Suprapubic skin (tissue), 4 donors: ENCODE results near the gene TBX19. TPM values are rescaled to one million over a fixed set of nuclear protein-coding genes. Genes with fewer than 3 reads are reported as not detected.

Experiments used
- DNase-seq, 2 donors: peaks; one replicate each; pipeline ENCODE4 v3.0.0-alpha.2; 2019; ENCODE audit warnings: low spot score in 2 of 2
- H3K27ac ChIP-seq: fragments of 200-600 bp; sonication (generic); one replicate; pipeline ENCODE4 v1.5.1; 2019
- H3K27me3 ChIP-seq: fragments of 200-600 bp; sonication (generic); one replicate; pipeline ENCODE4 v1.5.1; 2019
- H3K36me3 ChIP-seq: fragments of 200-600 bp; sonication (generic); one replicate; pipeline ENCODE4 v1.5.1; 2019
- H3K4me1 ChIP-seq: fragments of 200-600 bp; sonication (generic); one replicate; pipeline ENCODE4 v1.5.1; 2019
- H3K4me3 ChIP-seq: fragments of 200-600 bp; sonication (generic); one replicate; pipeline ENCODE4 v1.5.1; 2019; ENCODE audit warnings: mild to moderate bottlenecking
- H3K9me3 ChIP-seq: fragments of 200-600 bp; sonication (generic); one replicate; pipeline ENCODE4 v1.5.1; 2019
- EP300 ChIP-seq: sonication (generic); formaldehyde crosslinking; IDR thresholded peaks from one replicate; pipeline ENCODE4 v1.6.1; 2017; ENCODE audit warnings: antibody characterized with exemption
- POLR2A ChIP-seq, 2 donors: fragments of 450-650 bp; IDR thresholded peaks; one replicate each; pipeline ENCODE4 v1.6.1; 2017; ENCODE audit warnings: antibody characterized with exemption in 2 of 2, mild to moderate bottlenecking in 2 of 2, moderate library complexity in 2 of 2
- POLR2AphosphoS5 ChIP-seq, 3 donors: sonication (generic); formaldehyde crosslinking; IDR thresholded peaks; one replicate each; pipeline ENCODE4 v1.6.1; 2017; ENCODE audit warnings: antibody characterized with exemption in 3 of 3
- WGBS: methylation state at CpG from one replicate; pipeline ENCODE4 v1.1.5; 2018; 5-methylcytosine and 5-hydroxymethylcytosine counted together
- total RNA-seq, 4 donors: library from RNA; depleted of rRNA; stranded (reverse); fragments of >200 nt; gene quantifications; one replicate each; pipeline ENCODE4 v1.1.0, GENCODE V29; 2016
- TF ChIP-seq, protein P1 (sequence below), 2 donors: fragments of 200-600 bp in 1 of 2; fragments of 450-650 bp in 1 of 2; sonication (generic) in 1 of 2; IDR thresholded peaks; one replicate each; pipeline ENCODE4 v1.5.1; 2016 to 2019; ENCODE audit warnings: antibody characterized with exemption in 2 of 2, mild to moderate bottlenecking in 1 of 2, moderate library complexity in 1 of 2

Gene TBX19
- total RNA-seq, 4 donors from 2014 or later = 1.8 to 6.7 (median 2.8) TPM

DNA sequence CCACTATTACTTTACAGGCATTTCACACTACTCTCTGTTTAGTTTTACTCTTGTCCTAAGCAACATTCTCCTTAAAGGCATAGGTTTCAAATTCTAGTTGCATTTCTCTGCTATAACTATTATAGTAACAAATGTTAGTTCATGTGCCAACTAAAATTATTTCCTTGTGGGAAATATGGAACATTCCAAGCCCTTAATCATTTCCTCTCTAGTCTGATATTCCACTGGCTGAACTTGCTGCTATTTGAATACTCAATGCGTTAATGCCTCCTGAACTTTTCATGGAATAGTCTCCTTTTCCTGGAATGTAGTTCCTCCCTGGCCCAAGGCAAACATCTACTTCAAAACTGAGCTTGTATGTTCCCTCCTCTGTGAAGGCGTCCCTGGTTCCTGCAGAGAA, 19.3 kb upstream of the TBX19 start:
- peaks cover 10% of the 10 kb centered on the region for H3K4me1 ChIP-seq
- 7% methylated on average over 2 of the region's 2 CpGs for WGBS
- no peak overlapping the region for H3K4me3 ChIP-seq
- peaks cover 6% of the 10 kb centered on the region for H3K36me3 ChIP-seq
- TF ChIP-seq, protein P1, sequence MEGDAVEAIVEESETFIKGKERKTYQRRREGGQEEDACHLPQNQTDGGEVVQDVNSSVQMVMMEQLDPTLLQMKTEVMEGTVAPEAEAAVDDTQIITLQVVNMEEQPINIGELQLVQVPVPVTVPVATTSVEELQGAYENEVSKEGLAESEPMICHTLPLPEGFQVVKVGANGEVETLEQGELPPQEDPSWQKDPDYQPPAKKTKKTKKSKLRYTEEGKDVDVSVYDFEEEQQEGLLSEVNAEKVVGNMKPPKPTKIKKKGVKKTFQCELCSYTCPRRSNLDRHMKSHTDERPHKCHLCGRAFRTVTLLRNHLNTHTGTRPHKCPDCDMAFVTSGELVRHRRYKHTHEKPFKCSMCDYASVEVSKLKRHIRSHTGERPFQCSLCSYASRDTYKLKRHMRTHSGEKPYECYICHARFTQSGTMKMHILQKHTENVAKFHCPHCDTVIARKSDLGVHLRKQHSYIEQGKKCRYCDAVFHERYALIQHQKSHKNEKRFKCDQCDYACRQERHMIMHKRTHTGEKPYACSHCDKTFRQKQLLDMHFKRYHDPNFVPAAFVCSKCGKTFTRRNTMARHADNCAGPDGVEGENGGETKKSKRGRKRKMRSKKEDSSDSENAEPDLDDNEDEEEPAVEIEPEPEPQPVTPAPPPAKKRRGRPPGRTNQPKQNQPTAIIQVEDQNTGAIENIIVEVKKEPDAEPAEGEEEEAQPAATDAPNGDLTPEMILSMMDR (IDR thresholded peaks at IDR 0.05) = no peak
- TF ChIP-seq EP300 (no peak), POLR2AphosphoS5 (IDR thresholded peaks at IDR 0.05) (no peak), POLR2A (IDR thresholded peaks at IDR 0.05) (no peak)
- H3K9me3 ChIP-seq = no peaks in the 10 kb centered on the region
- DNase-seq = no peak
- H3K27me3 ChIP-seq = no peaks in the 10 kb centered on the region
- no peak overlapping the region for H3K27ac ChIP-seq

GRCh38 chr1:168263130-168263529, 17.5 kb upstream of the TBX19 start:
- no peak overlapping the region for H3K4me3 ChIP-seq
- H3K27ac ChIP-seq = no peak overlapping the region
- 95% methylated on average over 4 of the region's 4 CpGs for WGBS
- H3K9me3 ChIP-seq = no peaks in the 10 kb centered on the region
- TF ChIP-seq POLR2AphosphoS5 (IDR thresholded peaks at IDR 0.05) (no peak), POLR2A (IDR thresholded peaks at IDR 0.05) (no peak), EP300 (no peak)
- TF ChIP-seq, protein P1 (IDR thresholded peaks at IDR 0.05) = no peak
- no peaks in the 10 kb centered on the region for H3K27me3 ChIP-seq
- DNase-seq = no peak
- H3K36me3 ChIP-seq = peaks cover 6% of the 10 kb centered on the region
- peaks cover 10% of the 10 kb centered on the region for H3K4me1 ChIP-seq

DNA sequence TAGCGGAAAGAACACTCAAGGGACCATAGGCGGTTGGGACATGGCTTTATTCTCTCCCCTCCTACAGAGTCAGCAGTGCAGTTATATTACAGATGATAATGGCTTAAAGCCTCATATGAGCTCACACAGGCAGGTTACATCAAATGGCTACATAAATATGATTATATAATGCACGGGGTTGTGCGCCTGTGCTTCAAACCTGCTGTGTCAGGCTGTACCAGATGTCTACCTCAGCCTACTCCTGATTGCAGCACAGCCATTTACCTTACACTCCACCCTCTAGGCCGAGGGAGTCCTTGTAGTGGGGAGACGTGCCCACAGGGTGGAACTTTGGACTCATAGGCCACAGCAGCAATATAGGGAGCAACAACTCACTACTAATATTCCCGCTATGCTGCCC, 16.4 kb upstream of the TBX19 start:
- H3K27me3 ChIP-seq = no peaks in the 10 kb centered on the region
- no peak overlapping the region for H3K27ac ChIP-seq
- 89% methylated on average over 6 of the region's 7 CpGs for WGBS
- TF ChIP-seq, protein P1 (IDR thresholded peaks at IDR 0.05) = no peak
- TF ChIP-seq POLR2AphosphoS5 (IDR thresholded peaks at IDR 0.05) (no peak), EP300 (no peak), POLR2A (IDR thresholded peaks at IDR 0.05) (no peak)
- no peak overlapping the region for H3K4me3 ChIP-seq
- no peak for DNase-seq
- H3K4me1 ChIP-seq = peaks cover 10% of the 10 kb centered on the region
- H3K9me3 ChIP-seq = no peaks in the 10 kb centered on the region
- peaks cover 6% of the 10 kb centered on the region for H3K36me3 ChIP-seq

DNA sequence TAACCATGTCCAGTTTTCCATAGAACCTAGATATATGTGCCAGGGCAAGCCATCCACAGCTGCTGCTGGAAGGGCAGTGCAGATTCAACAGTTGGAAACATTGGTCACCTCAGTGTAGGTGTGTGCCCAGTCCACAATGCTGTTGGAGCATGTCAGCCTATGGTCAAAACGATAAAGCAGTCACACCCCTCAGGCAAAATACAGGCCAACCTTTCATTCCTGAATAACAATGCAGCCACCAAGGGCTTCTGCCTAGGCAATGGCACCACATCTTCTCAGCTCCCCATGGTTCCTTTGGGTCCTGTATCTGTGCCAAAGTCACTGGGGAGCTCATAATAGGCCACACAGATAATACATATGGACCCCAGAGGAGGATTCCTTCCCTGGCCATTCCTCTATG, 15.1 kb upstream of the TBX19 start:
- DNase-seq = no peak
- no peaks in the 10 kb centered on the region for H3K9me3 ChIP-seq
- no CpG with 5 or more reads among the region's 1 CpG for WGBS
- H3K36me3 ChIP-seq = peaks cover 6% of the 10 kb centered on the region
- H3K27ac ChIP-seq = no peak overlapping the region
- no peaks in the 10 kb centered on the region for H3K27me3 ChIP-seq
- TF ChIP-seq EP300 (no peak), POLR2AphosphoS5 (IDR thresholded peaks at IDR 0.05) (no peak), POLR2A (IDR thresholded peaks at IDR 0.05) (no peak)
- TF ChIP-seq, protein P1 (IDR thresholded peaks at IDR 0.05) = no peak
- H3K4me3 ChIP-seq = no peak overlapping the region
- peaks cover 10% of the 10 kb centered on the region for H3K4me1 ChIP-seq

GRCh38 chr1:168266644-168267186, 14.0 kb upstream of the TBX19 start:
- 62% methylated on average over 4 of the region's 6 CpGs for WGBS
- Histone ChIP-seq H3K4me3 (no peak overlapping the region), H3K9me3 (no peaks in the 10 kb centered on the region), H3K27me3 (no peaks in the 10 kb centered on the region), H3K4me1 (peaks cover 3% of the 10 kb centered on the region), H3K36me3 (peaks cover 6% of the 10 kb centered on the region), H3K27ac (no peak overlapping the region)
- no peak for TF ChIP-seq POLR2AphosphoS5 (IDR thresholded peaks at IDR 0.05)
- no peak for TF ChIP-seq POLR2A (IDR thresholded peaks at IDR 0.05)
- TF ChIP-seq, protein P1 (IDR thresholded peaks at IDR 0.05) = no peak
- no peak for TF ChIP-seq EP300
- DNase-seq = no peak
